ENCODE measurements around the gene PRR30.

DNA sequence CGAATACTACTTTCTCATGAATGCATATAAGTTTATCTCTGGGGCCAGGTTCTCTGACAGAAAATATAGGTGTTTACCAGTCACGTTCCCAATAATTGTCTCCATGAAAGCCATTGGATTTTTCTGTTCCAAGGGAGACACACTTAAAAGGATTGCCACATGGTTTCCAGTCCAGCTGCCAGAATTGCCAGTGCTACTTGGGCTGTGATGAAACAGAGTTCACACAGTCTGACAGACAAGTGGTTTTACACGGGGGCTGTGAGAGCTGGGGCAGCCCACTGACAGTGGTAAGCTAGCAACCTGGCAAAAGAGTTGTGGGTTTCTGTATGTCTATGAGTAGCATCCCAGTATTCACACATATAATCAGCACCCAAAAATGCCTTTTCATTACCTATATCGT lies 44.9 kb upstream of the PRR30 start:
- TF ChIP-seq POLR2A (IDR thresholded peaks at IDR 0.05; ENCODE audit: low read depth, low read length) (no peak), TAF1 (IDR thresholded peaks at IDR 0.05; ENCODE audit: borderline replicate concordance, low read depth, low read length) (no peak), POLR2AphosphoS5 (IDR thresholded peaks at IDR 0.05; ENCODE audit: low read depth, low read length) (no peak)

All from GM12892 (cell line).